MM.1S (cell line): ENCODE data around the gene PRKRA.

ENCODE experiments used
- EZH2phosphoT487 ChIP-seq: fragments of 300-600 bp; sonication (generic); IDR thresholded peaks from 2 replicates; pipeline ENCODE4 v1.6.1; 2018; ENCODE audit warnings: antibody characterized with exemption, low read length
- TF ChIP-seq, protein P1 (sequence below): fragments of 300-600 bp; sonication (generic); IDR thresholded peaks from 2 replicates; pipeline ENCODE4 v1.5.1; 2016; ENCODE audit warnings: antibody characterized with exemption, low read length, mixed read lengths

DNA sequence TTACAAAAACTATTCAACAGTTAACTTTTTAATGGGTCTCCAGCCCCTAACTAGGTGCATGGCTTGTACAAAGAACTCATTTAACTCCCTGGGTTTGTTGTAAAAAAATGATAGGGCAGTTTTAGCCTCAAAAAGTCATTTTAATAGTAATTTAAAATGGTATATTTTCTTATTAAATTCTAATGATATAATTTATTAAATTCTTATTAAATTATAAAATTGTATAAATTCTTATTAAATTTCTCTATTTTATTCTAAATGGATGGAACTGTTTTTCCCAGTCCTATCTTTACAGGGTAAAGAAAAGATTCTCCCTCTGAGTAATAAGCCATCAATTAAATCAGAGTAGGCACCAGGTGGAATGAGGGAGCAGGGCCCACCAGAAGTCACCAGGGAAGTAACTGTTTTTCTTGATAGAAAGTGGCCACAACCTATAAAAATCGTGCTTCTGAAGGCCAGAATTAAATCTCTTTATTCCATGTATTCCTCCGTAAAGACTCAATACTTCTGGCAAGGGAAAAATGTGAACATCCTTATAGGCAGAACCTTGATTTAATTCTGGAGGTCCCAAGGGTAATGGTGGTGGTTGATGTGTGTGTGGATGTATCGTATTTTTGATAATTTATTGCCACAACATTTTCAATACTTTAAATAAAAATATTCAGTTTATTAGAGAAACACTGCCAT is 26.6 kb upstream of the PRKRA start:
- TF ChIP-seq, protein P1, sequence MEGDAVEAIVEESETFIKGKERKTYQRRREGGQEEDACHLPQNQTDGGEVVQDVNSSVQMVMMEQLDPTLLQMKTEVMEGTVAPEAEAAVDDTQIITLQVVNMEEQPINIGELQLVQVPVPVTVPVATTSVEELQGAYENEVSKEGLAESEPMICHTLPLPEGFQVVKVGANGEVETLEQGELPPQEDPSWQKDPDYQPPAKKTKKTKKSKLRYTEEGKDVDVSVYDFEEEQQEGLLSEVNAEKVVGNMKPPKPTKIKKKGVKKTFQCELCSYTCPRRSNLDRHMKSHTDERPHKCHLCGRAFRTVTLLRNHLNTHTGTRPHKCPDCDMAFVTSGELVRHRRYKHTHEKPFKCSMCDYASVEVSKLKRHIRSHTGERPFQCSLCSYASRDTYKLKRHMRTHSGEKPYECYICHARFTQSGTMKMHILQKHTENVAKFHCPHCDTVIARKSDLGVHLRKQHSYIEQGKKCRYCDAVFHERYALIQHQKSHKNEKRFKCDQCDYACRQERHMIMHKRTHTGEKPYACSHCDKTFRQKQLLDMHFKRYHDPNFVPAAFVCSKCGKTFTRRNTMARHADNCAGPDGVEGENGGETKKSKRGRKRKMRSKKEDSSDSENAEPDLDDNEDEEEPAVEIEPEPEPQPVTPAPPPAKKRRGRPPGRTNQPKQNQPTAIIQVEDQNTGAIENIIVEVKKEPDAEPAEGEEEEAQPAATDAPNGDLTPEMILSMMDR, result no peak
- no peak for TF ChIP-seq EZH2phosphoT487
